ENCODE measurements around the gene AGER.
A peak's percentile ranks its signal among the peaks of the same experiment; 100 is the strongest.

Gene AGER

GRCh38 chr6:32178547-32179440, 5.3 kb downstream of the AGER start (continued):
- TF ChIP-seq KLF1 (tag by site-specific recombination; IDR thresholded peaks at IDR 0.05) (peak; percentile 5; the same call in 1 of the 2 replicates), ZNF274 (IDR thresholded peaks at IDR 0.05; ENCODE audit: low read length) (no peak), ZNF274 (tag by site-specific recombination; IDR thresholded peaks at IDR 0.05; ENCODE audit: borderline replicate concordance) (no peak), TSHZ1 (tag by site-specific recombination; IDR thresholded peaks at IDR 0.05; ENCODE audit: borderline replicate concordance) (no peak), ZNF280D (tag by site-specific recombination; IDR thresholded peaks at IDR 0.05) (no peak), ZNF138 (tag by site-specific recombination; IDR thresholded peaks at IDR 0.05; ENCODE audit: borderline replicate concordance) (no peak), SCRT2 (tag by site-specific recombination; IDR thresholded peaks at IDR 0.05) (peak; percentile 61)

GRCh38 chr6:32177788-32178546, 6.1 kb downstream of the AGER start, which contains the start of gene RNF5:
TSS of gene RNF5 (plus strand) at chr6:32178405. CDS start at chr6:32178512, 107 bp downstream.
- Histone ChIP-seq H3K9me3 (ENCODE audit: control insufficient read depth, insufficient read depth, low read depth, low read length) (no peaks in the 10 kb centered on the region), H3K4me3 (ENCODE audit: low read depth, low read length) (peak within 1 kb of the TSS; percentile 68), H3K4me1 (ENCODE audit: control insufficient read depth, insufficient read depth, low read length) (peaks cover 14% of the 10 kb centered on the region), H3K27ac (ENCODE audit: extremely low read depth, low read depth, low read length) (peak within 1 kb of the TSS; percentile 80), H3K36me3 (ENCODE audit: control insufficient read depth in 2 of 2, insufficient read depth in 1 of 2, low read length in 2 of 2) (peaks cover 0 to 39% of the 10 kb centered on the region in 2 experiments; a peak in 2 of 3 replicates)
- ChIA-PET POLR2A (interaction anchor here (0.5 to 2.5 kb wide), 17 partner anchors 7 to 794 kb away, joined by 3 to 38 read pairs (median 5); partner anchors contain the start of genes ATF6B, EGFL8, FKBPL and GPSM3), CTCF (interaction anchor here (0.6 to 1.6 kb wide), 7 partner anchors 15 to 236 kb away, joined by 3 to 15 read pairs (median 3); no protein-coding TSS in a partner anchor)
- peak; percentile 50; the same call in 1 of the 2 replicates for TF ChIP-seq ZNF449 (tag by site-specific recombination; IDR thresholded peaks at IDR 0.05)
- TF ChIP-seq PRDM10 (tag by site-specific recombination; IDR thresholded peaks at IDR 0.05) = peak; percentile 94
- no peak for TF ChIP-seq ZNF561 (tag by site-specific recombination; IDR thresholded peaks at IDR 0.05; ENCODE audit: borderline replicate concordance)
- peak; percentile 68; the same call in 1 of the 2 replicates for TF ChIP-seq ZBTB17 (tag by site-specific recombination; IDR thresholded peaks at IDR 0.05)
- peak; percentile 84; the same call in 1 of the 2 replicates for TF ChIP-seq EGR2 (tag by site-specific recombination; IDR thresholded peaks at IDR 0.05; ENCODE audit: low read depth)
- peak; percentile 84; the same call in 1 of the 2 replicates for TF ChIP-seq ZFHX2 (tag by site-specific recombination; conservative IDR thresholded peaks at IDR 0.05)
- peak; percentile 100 for TF ChIP-seq ZNF366 (tag by site-specific recombination; conservative IDR thresholded peaks at IDR 0.05)
- peak; percentile 97 for TF ChIP-seq SP2 (tag by site-specific recombination; IDR thresholded peaks at IDR 0.05)
- TF ChIP-seq ZBTB48 (tag by site-specific recombination; IDR thresholded peaks at IDR 0.05) = no peak
- peak; percentile 98 for TF ChIP-seq PBX3 (CRISPR knock-in tag; IDR thresholded peaks at IDR 0.05)
- no peak for TF ChIP-seq ZNF530 (tag by site-specific recombination; IDR thresholded peaks at IDR 0.05; ENCODE audit: low read depth)
